ENCODE measurements around the gene BMPER. TPM values are rescaled to one million over a fixed set of nuclear protein-coding genes. Genes with fewer than 3 reads are reported as not detected.

BMPER gene
- total RNA-seq, 1 experiment from 2014 or later: 0.50 TPM

- CTCF ChIA-PET: interaction anchor here (0.6 kb wide), 1 partner anchor 522 kb away, joined by 3 read pairs; no protein-coding TSS in a partner anchor
Observed at GRCh38 chr7:33881316-33881715, 24.0 kb upstream of the BMPER start.

GRCh38 chr7:33882040-33882837, 23.1 kb upstream of the BMPER start:
- no peak overlapping the region for H3K27ac ChIP-seq
- CTCF ChIA-PET: interaction anchor here (0.6 kb wide), 2 partner anchors 8 to 521 kb away, joined by 3 read pairs; no protein-coding TSS in a partner anchor

More at GRCh38 chr7:33881316-33881715, 24.0 kb upstream of the BMPER start:
- POLR2A ChIA-PET (ENCODE audit: unreplicated experiment): no interaction called here
- Histone ChIP-seq H3K79me2 (ENCODE audit: low read depth) (no peaks in the 10 kb centered on the region), H3K4me1 (replicated peaks; ENCODE audit: insufficient read depth) (no peaks in the 10 kb centered on the region), H4K20me1 (ENCODE audit: insufficient read depth) (no peaks in the 10 kb centered on the region), H3K27ac (no peak overlapping the region), H3K36me3 (ENCODE audit: low read depth) (no peaks in the 10 kb centered on the region), H3K27me3 (ENCODE audit: insufficient read depth, low read depth) (no peaks in the 10 kb centered on the region), H3K9me2 (ENCODE audit: insufficient read depth) (no peaks in the 10 kb centered on the region), H3K4me3 (no peak overlapping the region), H3K9me3 (ENCODE audit: insufficient read depth, low read depth) (no peaks in the 10 kb centered on the region), H2AFZ (no peak overlapping the region), H3F3A (ENCODE audit: insufficient read depth, low read depth) (no peaks in the 10 kb centered on the region), H3K4me2 (no peak overlapping the region)
- DNase-seq: no peak
- TF ChIP-seq EZH2 (IDR thresholded peaks at IDR 0.05; ENCODE audit: low read depth) (no peak), CTCF (conservative IDR thresholded peaks at IDR 0.05) (no peak)
- intact Hi-C loops (cut with micrococcal nuclease; ENCODE audit: unreplicated experiment): loop anchor here (2.0 kb wide), 1 partner anchor 73 kb away; no protein-coding TSS in a partner anchor
- BruUV-seq (replicated peaks): no TSS peak

More at GRCh38 chr7:33882040-33882837, 23.1 kb upstream of the BMPER start:
- H3K4me1 ChIP-seq (replicated peaks; ENCODE audit: insufficient read depth): no peaks in the 10 kb centered on the region
- intact Hi-C loops (cut with micrococcal nuclease; ENCODE audit: unreplicated experiment): no loop called here
- no peaks in the 10 kb centered on the region for H3K9me2 ChIP-seq (ENCODE audit: insufficient read depth)
- BruUV-seq (replicated peaks): no TSS peak
- DNase-seq: no peak
- H3K36me3 ChIP-seq (ENCODE audit: low read depth): no peaks in the 10 kb centered on the region
- TF ChIP-seq CTCF (conservative IDR thresholded peaks at IDR 0.05) (no peak), EZH2 (IDR thresholded peaks at IDR 0.05; ENCODE audit: low read depth) (no peak)
- H3K79me2 ChIP-seq (ENCODE audit: low read depth): no peaks in the 10 kb centered on the region
- no peaks in the 10 kb centered on the region for H3F3A ChIP-seq (ENCODE audit: insufficient read depth, low read depth)
- POLR2A ChIA-PET (ENCODE audit: unreplicated experiment): no interaction called here
- H3K4me3 ChIP-seq: no peak overlapping the region
- H3K4me2 ChIP-seq: no peak overlapping the region
- no peaks in the 10 kb centered on the region for H4K20me1 ChIP-seq (ENCODE audit: insufficient read depth)
- no peak overlapping the region for H2AFZ ChIP-seq
- H3K27me3 ChIP-seq (ENCODE audit: insufficient read depth, low read depth): no peaks in the 10 kb centered on the region
- no peaks in the 10 kb centered on the region for H3K9me3 ChIP-seq (ENCODE audit: insufficient read depth, low read depth)
